H1 (cell line): ENCODE results near the gene MRPS6. TPM values are rescaled to one million over a fixed set of nuclear protein-coding genes. Genes with fewer than 3 reads are reported as not detected.

Experiments
- CBX8 ChIP-seq: fragments of 300-800, 300-1000 bp; sonication (generic); IDR thresholded peaks from 2 replicates; pipeline ENCODE4 v1.7.1; 2016; ENCODE audit warnings: low read depth, low read length, borderline replicate concordance
- SP2 ChIP-seq: IDR thresholded peaks from 2 replicates; pipeline ENCODE4 v1.6.1; 2012; ENCODE audit warnings: mild to moderate bottlenecking, low read length, inconsistent platforms
- polyA plus RNA-seq, 7 experiments: library from polyadenylated mRNA; depleted of rRNA in 3 of 7; stranded (reverse) in 5 of 7; unstranded in 2 of 7; fragments of >200 nt in 5 of 7; fragments of 200-250 nt in 2 of 7; gene quantifications; 1 replicate in 5 of 7; 2 replicates in 1 of 7; 4 replicates in 1 of 7; pipeline versions ENCODE4 v1.2.1 to v1.2.3, GENCODE V29; 2011 to 2013; ENCODE audit warnings: missing spikeins in 2 of 7, mixed read lengths in 2 of 7
- total RNA-seq: library from RNA; stranded (reverse); fragmentation: NEBNext Ultra II Directional; extraction: Animal tissue kit (Norgen Biotek cat#: 25700); gene quantifications from 2 replicates; pipeline ENCODE4 v1.2.1, GENCODE V29; 2021

Gene MRPS6
- total and polyA plus RNA-seq, 2 of the 8 experiments (the other 6 are each of a cell fraction or from before 2014, with no cell fraction given), result 62.7 to 156 TPM

DNA sequence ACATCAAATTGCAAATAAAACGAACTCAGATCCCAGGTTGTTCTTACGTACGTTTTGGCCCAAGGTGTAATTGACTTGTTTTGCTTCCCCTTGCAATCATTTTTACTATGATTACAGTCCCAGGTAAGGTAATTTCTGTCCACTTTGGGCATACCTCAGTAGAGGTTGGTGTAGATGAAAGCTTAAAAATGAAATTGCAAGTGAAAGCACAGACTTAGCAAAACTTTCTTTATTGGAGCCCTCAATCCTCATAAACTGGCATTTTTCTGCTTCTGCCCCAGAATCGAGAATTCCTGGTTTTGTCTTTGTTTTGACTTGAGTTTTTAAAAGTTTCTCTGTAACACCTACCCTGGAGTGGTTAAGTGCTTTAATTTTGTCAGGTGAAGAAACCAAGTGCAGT is 9.4 kb downstream of the MRPS6 start (continued):
- no peak for TF ChIP-seq SP2
- TF ChIP-seq CBX8, result no peak
- TF ChIP-seq, all 59 proteins: peak for 0
